Muscle layer of colon (tissue), 2 donors: Measurements from ENCODE around the gene OR5AS1.
"Not testable (repeated sequence)": the region's sequence is repeated elsewhere in the genome, so short reads cannot be mapped to it uniquely, and the experiment has no call there.

Experiments
- H3K27ac ChIP-seq: one replicate; pipeline ENCODE4 v1.7.0; 2013; ENCODE audit warnings: low read depth, mild to moderate bottlenecking, low read length, moderate library complexity
- H3K27me3 ChIP-seq, 2 donors: one replicate each; pipeline ENCODE4 v1.7.0; 2013; ENCODE audit warnings: low read length in 2 of 2, mild to moderate bottlenecking in 2 of 2; ENCODE audit not compliant: insufficient read depth in 2 of 2, control insufficient read depth in 1 of 2
- H3K36me3 ChIP-seq: one replicate; pipeline ENCODE4 v1.7.0; 2013; ENCODE audit warnings: mild to moderate bottlenecking, low read length; ENCODE audit not compliant: insufficient read depth
- H3K4me1 ChIP-seq: one replicate; pipeline ENCODE4 v1.7.0; 2013; ENCODE audit warnings: mild to moderate bottlenecking, low read length; ENCODE audit not compliant: insufficient read depth
- H3K4me3 ChIP-seq, 2 donors: one replicate each; pipeline ENCODE4 v1.7.0; 2013; ENCODE audit warnings: low read length in 2 of 2, low read depth in 1 of 2, mild to moderate bottlenecking in 1 of 2, moderate library complexity in 1 of 2
- H3K9ac ChIP-seq: one replicate; pipeline ENCODE4 v1.7.0; 2013; ENCODE audit warnings: low read length
- H3K9me3 ChIP-seq: one replicate; pipeline ENCODE4 v1.7.0; 2013; ENCODE audit warnings: mild to moderate bottlenecking, low read length
- donor health status: abdominal sarcoma.
- donor health status: Adenocarcinoma of cecum.

Gene OR5AS1

DNA sequence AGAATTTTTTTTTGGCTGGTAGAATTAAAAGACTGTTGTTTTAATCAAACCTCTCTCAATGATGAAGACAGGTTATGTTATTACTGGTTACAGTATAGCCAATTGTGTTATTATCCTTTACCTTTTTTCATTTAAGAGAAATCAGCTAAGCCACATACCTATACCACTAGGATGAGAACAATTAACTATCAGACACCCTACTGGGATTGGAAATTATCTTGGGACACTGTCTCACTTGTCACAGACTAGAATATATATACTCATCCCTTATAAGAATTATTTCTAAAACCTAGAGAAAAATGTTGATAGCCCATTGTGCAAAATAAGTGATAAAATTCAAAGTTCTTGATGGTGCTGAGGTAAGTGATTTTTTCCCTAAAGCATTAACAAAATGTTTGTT is at the start of gene OR5AS1:
OR5AS1 (plus strand) TSS at position 301 of the 400 bp plus-strand sequence. CDS start 2,765 bp downstream, outside the sequence.
- H3K9ac ChIP-seq, result no peak within 1 kb of the TSS
- no peak within 1 kb of the TSS for H3K27ac ChIP-seq
- no peaks in the 10 kb centered on the region for H3K9me3 ChIP-seq
- no peaks in the 10 kb centered on the region for H3K4me1 ChIP-seq
- H3K27me3 ChIP-seq, result no peaks in the 10 kb centered on the region
- H3K4me3 ChIP-seq, result no peak within 1 kb of the TSS
- H3K36me3 ChIP-seq, result no peaks in the 10 kb centered on the region

DNA sequence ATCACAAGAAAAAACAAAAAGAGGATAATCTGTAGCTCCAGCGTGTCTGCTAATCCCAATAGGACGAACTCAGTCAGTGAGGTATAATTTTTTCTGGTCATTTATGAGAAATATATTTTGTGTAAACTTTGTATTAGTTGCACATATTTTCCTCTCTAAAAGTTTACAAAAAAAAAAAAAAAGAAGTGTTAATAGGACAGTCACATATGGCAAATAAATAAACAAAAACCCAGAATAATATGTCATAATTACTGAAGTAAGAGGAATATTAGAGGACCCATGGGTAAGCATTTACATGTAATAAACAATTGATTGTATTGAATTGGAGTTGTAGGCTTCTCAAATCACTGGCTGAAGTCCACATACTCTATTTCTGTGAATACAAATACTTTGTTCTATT is 32.9 kb upstream of the OR5AS1 start, which contains the start of gene OR5F1:
OR5F1 (minus strand) TSS at position 101 of the 400 bp plus-strand sequence; CDS start at position 101, 0 bp downstream.
- Histone ChIP-seq H3K4me1 (no peaks in the 10 kb centered on the region), H3K4me3 (no peak within 1 kb of the TSS), H3K9me3 (no peaks in the 10 kb centered on the region), H3K36me3 (no peaks in the 10 kb centered on the region), H3K27ac (no peak within 1 kb of the TSS), H3K9ac (no peak within 1 kb of the TSS), H3K27me3 (no peaks in the 10 kb centered on the region)

- Histone ChIP-seq H3K9me3 (no peaks in the 10 kb centered on the region), H3K27me3 (no peaks in the 10 kb centered on the region), H3K4me1 (no peaks in the 10 kb centered on the region), H3K36me3 (no peaks in the 10 kb centered on the region), H3K27ac (no peak overlapping the region), H3K9ac (no peak overlapping the region), H3K4me3 (no peak overlapping the region)
These were observed 16.7 kb upstream of the OR5AS1 start for GRCh38 chr11:56010716-56011115.

DNA sequence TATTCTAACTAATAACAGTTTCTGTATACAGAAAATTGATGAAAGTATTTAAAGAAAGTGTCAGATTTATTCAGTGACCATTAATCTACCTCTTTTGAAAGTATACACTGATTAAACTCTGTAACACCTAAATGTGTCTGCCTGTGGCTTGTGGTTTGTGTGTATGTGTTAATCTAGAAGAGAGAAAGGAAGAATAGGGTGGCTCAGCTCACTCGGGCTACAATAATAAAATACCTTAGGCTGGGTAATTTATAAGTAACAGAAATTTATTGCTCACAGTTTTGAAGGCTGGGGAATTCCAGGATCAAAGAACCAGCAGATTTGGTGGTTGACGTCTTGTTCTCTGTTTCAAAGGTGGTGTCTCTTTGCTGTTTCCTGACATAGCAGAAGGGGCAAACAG is 13.6 kb upstream of the OR5AS1 start:
- H3K27ac ChIP-seq, result no peak overlapping the region
- H3K36me3 ChIP-seq, result no peaks in the 10 kb centered on the region
- no peak overlapping the region for H3K9ac ChIP-seq
- no peaks in the 10 kb centered on the region for H3K27me3 ChIP-seq
- H3K9me3 ChIP-seq, result no peaks in the 10 kb centered on the region
- H3K4me3 ChIP-seq, result no peak overlapping the region
- H3K4me1 ChIP-seq, result no peaks in the 10 kb centered on the region

- H3K9ac ChIP-seq, result no peak overlapping the region
- no peak overlapping the region for H3K27ac ChIP-seq
- H3K4me3 ChIP-seq, result no peak overlapping the region
- H3K36me3 ChIP-seq, result no peaks in the 10 kb centered on the region
- H3K4me1 ChIP-seq, result no peaks in the 10 kb centered on the region
- no peaks in the 10 kb centered on the region for H3K9me3 ChIP-seq
- no peaks in the 10 kb centered on the region for H3K27me3 ChIP-seq
These were observed 18.1 kb downstream of the OR5AS1 start for GRCh38 chr11:56045538-56045937.

GRCh38 chr11:56048480-56048879 is 21.0 kb downstream of the OR5AS1 start:
- Histone ChIP-seq H3K27me3 (no peaks in the 10 kb centered on the region), H3K27ac (no peak overlapping the region), H3K36me3 (no peaks in the 10 kb centered on the region), H3K9ac (no peak overlapping the region), H3K4me3 (no peak overlapping the region), H3K4me1 (no peaks in the 10 kb centered on the region), H3K9me3 (no peaks in the 10 kb centered on the region)

DNA sequence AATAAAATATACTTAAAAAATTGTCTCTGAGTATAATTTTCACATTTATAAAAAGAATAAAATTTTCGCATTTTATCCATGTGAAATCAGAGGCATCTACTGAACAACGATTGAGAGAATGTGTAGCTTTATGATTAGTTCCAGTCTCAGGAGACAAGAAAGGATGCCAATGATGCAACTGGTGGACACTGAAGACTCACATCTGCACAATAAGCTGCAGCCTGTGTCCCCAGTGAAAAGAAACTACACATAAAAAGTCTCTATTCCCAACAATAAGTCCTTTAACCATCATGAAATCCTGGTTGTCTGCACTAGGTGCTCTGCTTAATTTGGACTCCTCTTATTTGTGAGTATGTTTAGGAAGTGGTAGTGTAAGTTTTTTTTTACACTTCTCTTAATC is 22.0 kb downstream of the OR5AS1 start:
- Histone ChIP-seq H3K4me1 (no peaks in the 10 kb centered on the region), H3K9me3 (no peaks in the 10 kb centered on the region), H3K36me3 (no peaks in the 10 kb centered on the region), H3K27me3 (no peaks in the 10 kb centered on the region), H3K4me3 (no peak overlapping the region), H3K27ac (no peak overlapping the region), H3K9ac (no peak overlapping the region)

GRCh38 chr11:56056366-56056765 is 28.9 kb downstream of the OR5AS1 start:
- H3K36me3 ChIP-seq, H3K9ac ChIP-seq, H3K27ac ChIP-seq, H3K4me1 ChIP-seq, H3K27me3 ChIP-seq, H3K4me3 ChIP-seq, H3K9me3 ChIP-seq: not testable (repeated sequence)

- H3K9ac ChIP-seq, H3K27me3 ChIP-seq, H3K36me3 ChIP-seq, H3K9me3 ChIP-seq, H3K27ac ChIP-seq, H3K4me1 ChIP-seq, H3K4me3 ChIP-seq: not testable (repeated sequence)
These were observed 30.3 kb downstream of the OR5AS1 start for GRCh38 chr11:56057661-56058237.

DNA sequence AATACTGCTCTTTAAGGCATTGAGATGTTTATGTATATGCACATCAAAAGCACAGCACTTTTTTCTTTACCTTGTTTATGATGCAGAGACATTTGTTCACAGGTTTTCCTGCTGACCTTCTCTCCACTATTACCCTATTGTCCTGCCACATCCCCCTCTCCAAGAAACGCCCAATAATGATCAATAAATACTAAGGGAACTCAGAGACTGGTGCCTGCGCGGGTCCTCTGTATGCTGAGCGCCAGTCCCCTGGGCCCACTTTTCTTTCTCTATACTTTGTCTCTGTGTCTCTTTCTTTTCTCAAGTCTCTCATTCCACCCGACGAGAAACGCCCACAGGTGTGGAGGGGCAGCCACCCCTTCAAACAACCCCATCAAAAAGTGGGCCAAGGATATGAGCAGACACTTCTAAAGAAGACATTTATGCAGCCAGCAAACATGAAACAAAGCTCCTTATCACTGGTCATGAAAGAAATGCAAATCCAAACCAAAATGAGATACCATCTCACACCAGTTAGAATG is 30.9 kb downstream of the OR5AS1 start:
- H3K4me3 ChIP-seq, H3K9ac ChIP-seq, H3K9me3 ChIP-seq, H3K4me1 ChIP-seq, H3K27me3 ChIP-seq, H3K27ac ChIP-seq, H3K36me3 ChIP-seq: not testable (repeated sequence)

GRCh38 chr11:56066980-56067379 is 39.5 kb downstream of the OR5AS1 start:
- Histone ChIP-seq H3K4me1 (no peaks in the 10 kb centered on the region), H3K27me3 (no peaks in the 10 kb centered on the region), H3K36me3 (no peaks in the 10 kb centered on the region), H3K4me3 (no peak overlapping the region), H3K27ac (no peak overlapping the region), H3K9ac (no peak overlapping the region), H3K9me3 (no peaks in the 10 kb centered on the region)
